ENCODE results near the gene NCKAP5L. TPM values are rescaled to one million over a fixed set of nuclear protein-coding genes. Genes with fewer than 3 reads are reported as not detected.
"Not testable (repeated sequence)": the region's sequence is repeated elsewhere in the genome, so short reads cannot be mapped to it uniquely, and the experiment has no call there.

The NCKAP5L gene
- 10 to 100 TPM; 18.6 to 18.8 TPM for total RNA-seq
- long read RNA-seq, full-length matches to known transcripts: 2 of 10 reads
- long read RNA-seq, partial matches to known transcripts: 4 of 10 reads
- long read RNA-seq, other reads (novel, unspliced or antisense): 4 of 10 reads

GRCh38 chr12:49828133-49829091 is at the start of gene NCKAP5L:
Gene NCKAP5L, minus strand, starts transcription at chr12:49828413. Its CDS starts 24,369 bp downstream, at chr12:49804044.
- ATAC-seq: peak; percentile 97
- intact Hi-C loops (cut with DNase I): no loop called here
- peak; percentile 99 for DNase-seq

- DNase-seq (no peak), ATAC-seq (no peak)
- intact Hi-C loops (cut with DNase I): loop anchor here in 1 of 2 donors (10.0 kb wide), 1 partner anchor 78 kb away; the partner anchor contains the start of gene AQP2
Observed at GRCh38 chr12:49877066-49877465, 48.9 kb upstream of the NCKAP5L start.

- no peak for ATAC-seq
- intact Hi-C loops (cut with DNase I): loop anchor here in 1 of 2 donors (10.0 kb wide), 1 partner anchor 79 kb away; the partner anchor contains the start of gene AQP2
- DNase-seq: no peak
Observed at GRCh38 chr12:49876070-49876469, 47.9 kb upstream of the NCKAP5L start.

- intact Hi-C loops (cut with DNase I): loop anchor here in 1 of 2 donors (10.0 kb wide), 1 partner anchor 80 kb away; the partner anchor contains the start of gene AQP2
- ATAC-seq (no peak), DNase-seq (no peak)
Observed at GRCh38 chr12:49875115-49875720, 47.0 kb upstream of the NCKAP5L start.

GRCh38 chr12:49874142-49874897 is 46.1 kb upstream of the NCKAP5L start:
- no peak for DNase-seq
- intact Hi-C loops (cut with DNase I): loop anchor here in 1 of 2 donors (10.0 kb wide), 1 partner anchor 80 kb away; the partner anchor contains the start of gene AQP2
- ATAC-seq: no peak

- ATAC-seq (peak in 1 of 2 donors; percentile 8), DNase-seq (peak; percentile 52)
- intact Hi-C loops (cut with DNase I): loop anchor here in 1 of 2 donors (10.0 kb wide), 1 partner anchor 81 kb away; the partner anchor contains the start of gene AQP2
Observed at GRCh38 chr12:49873361-49873934, 45.2 kb upstream of the NCKAP5L start.

GRCh38 chr12:49872781-49873181 is 44.6 kb upstream of the NCKAP5L start:
- DNase-seq: no peak
- no peak for ATAC-seq
- intact Hi-C loops (cut with DNase I): loop anchor here in 1 of 2 donors (10.0 kb wide), 1 partner anchor 82 kb away; the partner anchor contains the start of gene AQP2

- no peak for DNase-seq
- no peak for ATAC-seq
- intact Hi-C loops (cut with DNase I): loop anchor here in 1 of 2 donors (10.0 kb wide), 1 partner anchor 82 kb away; the partner anchor contains the start of gene AQP2
Observed at GRCh38 chr12:49872381-49872780, 44.2 kb upstream of the NCKAP5L start.

GRCh38 chr12:49871811-49872251 is 43.6 kb upstream of the NCKAP5L start:
- not testable (repeated sequence) for ATAC-seq, DNase-seq
- intact Hi-C loops (cut with DNase I): loop anchor here in 1 of 2 donors (10.0 kb wide), 1 partner anchor 83 kb away; the partner anchor contains the start of gene AQP2

- intact Hi-C loops (cut with DNase I): loop anchor here in 1 of 2 donors (10.0 kb wide), 1 partner anchor 84 kb away; the partner anchor contains the start of gene AQP2
- no peak for DNase-seq
- ATAC-seq: no peak
Observed at GRCh38 chr12:49871263-49871561, 43.0 kb upstream of the NCKAP5L start.

- intact Hi-C loops (cut with DNase I): loop anchor here in 1 of 2 donors (10.0 kb wide), 1 partner anchor 84 kb away; the partner anchor contains the start of gene AQP2
- ATAC-seq (no peak), DNase-seq (no peak)
Observed at GRCh38 chr12:49870501-49871262, 42.5 kb upstream of the NCKAP5L start.

GRCh38 chr12:49869816-49870500 is 41.7 kb upstream of the NCKAP5L start:
- DNase-seq (no peak), ATAC-seq (no peak)
- intact Hi-C loops (cut with DNase I): loop anchor here (5.0 to 10.0 kb wide), 3 partner anchors 77 to 197 kb away; partner anchors contain the start of gene AQP2 (in 1 of the 2)

GRCh38 chr12:49868952-49869815 is 41.0 kb upstream of the NCKAP5L start:
- DNase-seq: peak; percentile 93
- intact Hi-C loops (cut with DNase I): loop anchor here in 1 of 2 donors (5.0 kb wide), 2 partner anchors 78 to 198 kb away; no protein-coding TSS in a partner anchor
- ATAC-seq: peak; percentile 92 to 94

GRCh38 chr12:49868449-49868848 is 40.2 kb upstream of the NCKAP5L start:
- DNase-seq (no peak), ATAC-seq (no peak)
- intact Hi-C loops (cut with DNase I): loop anchor here in 1 of 2 donors (5.0 kb wide), 2 partner anchors 79 to 199 kb away; no protein-coding TSS in a partner anchor

- intact Hi-C loops (cut with DNase I): loop anchor here in 1 of 2 donors (2.0 to 5.0 kb wide), 3 partner anchors 80 to 200 kb away; no protein-coding TSS in a partner anchor
- DNase-seq (no peak), ATAC-seq (no peak)
Observed at GRCh38 chr12:49867570-49868341, 39.5 kb upstream of the NCKAP5L start.

Data from left cardiac atrium (tissue), 4 donors.